Thoracic aorta (tissue), 2 donors: ENCODE measurements around the gene LAMA5. TPM values are rescaled to one million over a fixed set of nuclear protein-coding genes. Genes with fewer than 3 reads are reported as not detected.

Source experiments
- ATAC-seq: fragments of 150-250 bp; one replicate; pipeline ENCODE4 v1.8.0; 2017; ENCODE audit warnings: low read depth; ENCODE audit not compliant: insufficient number of reproducible peaks, low FRiP score
- DNase-seq: peaks from one replicate; pipeline ENCODE4 v3.0.0-alpha.2; 2020; ENCODE audit warnings: low spot score
- H3K27ac ChIP-seq, 2 donors: fragments of 200-600 bp; sonication (generic); 1 replicate in 1 of 2; 2 replicates in 1 of 2; pipeline ENCODE4 v1.5.1; 2016; ENCODE audit warnings: mild to moderate bottlenecking in 2 of 2, moderate library complexity in 2 of 2
- H3K27me3 ChIP-seq: fragments of 200-600 bp; sonication (generic); replicated peaks from 2 replicates; pipeline ENCODE4 v1.6.0; 2016; ENCODE audit warnings: mild to moderate bottlenecking; ENCODE audit not compliant: insufficient read depth
- H3K36me3 ChIP-seq: fragments of 200-600 bp; sonication (generic); one replicate; pipeline ENCODE4 v1.5.1; 2016
- H3K4me1 ChIP-seq, 2 donors: fragments of 200-600 bp; sonication (generic); 1 replicate in 1 of 2; 2 replicates in 1 of 2; pipeline versions ENCODE4 v1.5.1 to v1.6.0; 2016; ENCODE audit warnings: low read depth in 2 of 2, mild to moderate bottlenecking in 1 of 2; ENCODE audit not compliant: control insufficient read depth in 1 of 2
- H3K4me3 ChIP-seq: fragments of 200-600 bp; sonication (generic); 2 replicates; pipeline ENCODE4 v1.5.1; 2016; ENCODE audit warnings: mild to moderate bottlenecking
- H3K9me3 ChIP-seq: fragments of 200-600 bp; sonication (generic); 2 replicates; pipeline ENCODE4 v1.5.1; 2016
- total RNA-seq, 2 donors: library from RNA; depleted of rRNA; stranded (reverse); fragments of >200 nt; gene quantifications; one replicate each; pipeline versions ENCODE4 v1.1.0 to v1.2.3, GENCODE V29; 2016
- TF ChIP-seq, protein P1 (sequence below): fragments of 200-600 bp; sonication (generic); IDR thresholded peaks from one replicate; pipeline ENCODE4 v1.5.1; 2019; ENCODE audit warnings: antibody characterized with exemption

Gene LAMA5
- total RNA-seq, 2 donors from 2014 or later: 289 to 333 TPM

DNA sequence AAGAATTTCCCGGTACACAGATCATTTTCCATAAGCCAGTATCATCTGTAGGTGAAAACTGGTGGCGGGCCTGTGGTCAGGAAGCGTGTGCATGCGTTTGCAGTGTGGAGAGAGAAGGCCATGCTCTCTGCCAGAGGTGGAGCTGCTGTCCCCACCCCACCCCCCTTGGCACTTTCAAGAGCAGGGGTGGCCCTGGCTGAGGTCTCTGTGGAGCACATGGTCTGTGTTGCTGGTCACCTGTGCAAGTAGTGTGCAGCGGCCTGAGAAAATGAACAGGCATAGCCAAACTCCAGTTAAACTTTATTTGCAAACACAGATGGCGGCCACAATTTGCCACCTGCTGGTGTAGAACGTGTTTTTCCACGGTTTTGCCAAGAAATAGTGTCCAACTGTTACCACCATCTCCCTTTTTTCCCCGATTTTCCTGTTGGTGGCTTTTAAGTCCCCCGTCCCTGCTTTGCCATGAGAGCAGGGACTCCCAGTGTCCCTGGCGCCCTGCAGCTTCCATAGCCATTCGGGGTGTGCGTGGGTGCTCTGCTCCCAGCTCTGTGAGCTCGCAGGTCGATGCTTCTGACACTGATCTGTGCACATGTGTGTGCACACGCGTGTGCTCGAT is 61.9 kb downstream of the LAMA5 start:
- TF ChIP-seq, protein P1, sequence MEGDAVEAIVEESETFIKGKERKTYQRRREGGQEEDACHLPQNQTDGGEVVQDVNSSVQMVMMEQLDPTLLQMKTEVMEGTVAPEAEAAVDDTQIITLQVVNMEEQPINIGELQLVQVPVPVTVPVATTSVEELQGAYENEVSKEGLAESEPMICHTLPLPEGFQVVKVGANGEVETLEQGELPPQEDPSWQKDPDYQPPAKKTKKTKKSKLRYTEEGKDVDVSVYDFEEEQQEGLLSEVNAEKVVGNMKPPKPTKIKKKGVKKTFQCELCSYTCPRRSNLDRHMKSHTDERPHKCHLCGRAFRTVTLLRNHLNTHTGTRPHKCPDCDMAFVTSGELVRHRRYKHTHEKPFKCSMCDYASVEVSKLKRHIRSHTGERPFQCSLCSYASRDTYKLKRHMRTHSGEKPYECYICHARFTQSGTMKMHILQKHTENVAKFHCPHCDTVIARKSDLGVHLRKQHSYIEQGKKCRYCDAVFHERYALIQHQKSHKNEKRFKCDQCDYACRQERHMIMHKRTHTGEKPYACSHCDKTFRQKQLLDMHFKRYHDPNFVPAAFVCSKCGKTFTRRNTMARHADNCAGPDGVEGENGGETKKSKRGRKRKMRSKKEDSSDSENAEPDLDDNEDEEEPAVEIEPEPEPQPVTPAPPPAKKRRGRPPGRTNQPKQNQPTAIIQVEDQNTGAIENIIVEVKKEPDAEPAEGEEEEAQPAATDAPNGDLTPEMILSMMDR: no peak
- H3K27ac ChIP-seq: no peak overlapping the region
- DNase-seq (no peak), ATAC-seq (no peak)
- no peaks in the 10 kb centered on the region for H3K9me3 ChIP-seq
- peaks cover 45% of the 10 kb centered on the region for H3K36me3 ChIP-seq
- no peaks in the 10 kb centered on the region for H3K27me3 ChIP-seq
- H3K4me1 ChIP-seq: peaks cover 13 to 29% of the 10 kb centered on the region in 2 donors
- no peak overlapping the region for H3K4me3 ChIP-seq

DNA sequence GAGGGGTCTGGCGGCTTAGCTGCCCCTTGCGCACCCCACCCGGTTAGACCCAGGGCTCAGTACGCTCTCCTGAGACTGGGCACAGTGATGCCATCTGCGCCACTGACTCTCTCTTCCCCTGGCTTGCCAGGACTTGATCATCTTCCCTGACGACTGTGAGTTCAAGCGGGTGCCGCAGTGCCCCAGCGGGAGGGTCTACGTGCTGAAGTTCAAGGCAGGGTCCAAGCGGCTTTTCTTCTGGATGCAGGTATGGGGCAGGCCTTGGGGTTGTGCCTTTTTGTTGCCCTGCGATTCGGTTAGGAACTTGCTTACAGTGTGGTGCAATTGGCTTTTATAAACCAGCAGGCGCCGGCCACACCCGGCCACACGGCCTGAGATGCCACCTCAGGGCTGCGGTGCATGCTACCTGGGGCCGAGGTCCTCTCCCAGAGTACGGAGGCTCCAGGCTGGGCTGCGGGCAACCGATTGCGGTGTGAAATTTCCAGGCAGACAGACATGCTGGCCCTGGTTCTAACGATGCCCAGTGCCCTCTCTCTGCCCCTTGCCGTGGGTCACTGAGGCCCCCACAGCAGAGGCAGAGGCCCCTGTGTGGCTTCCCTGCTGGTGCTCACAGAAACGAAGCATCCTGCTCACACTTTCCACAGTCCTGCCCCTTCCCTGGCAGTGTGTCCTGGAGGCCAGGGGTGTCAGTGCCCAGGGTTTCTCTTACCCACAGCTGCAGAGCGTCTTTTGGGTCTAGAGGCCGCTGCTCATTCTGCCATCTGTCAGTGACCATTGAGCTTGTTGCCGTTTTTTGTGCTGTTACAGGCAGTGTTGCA is 62.6 kb downstream of the LAMA5 start:
- no peaks in the 10 kb centered on the region for H3K27me3 ChIP-seq
- peak overlapping the region; percentile 97 for H3K4me3 ChIP-seq
- H3K4me1 ChIP-seq: peaks cover 13 to 29% of the 10 kb centered on the region in 2 donors
- TF ChIP-seq, protein P1: no peak
- H3K36me3 ChIP-seq: peaks cover 39% of the 10 kb centered on the region
- H3K27ac ChIP-seq: peak overlapping the region in 1 of 2 donors; percentile 100
- no peaks in the 10 kb centered on the region for H3K9me3 ChIP-seq
- DNase-seq: no peak
- ATAC-seq: no peak

GRCh38 chr20:62303340-62304226 is 63.5 kb downstream of the LAMA5 start:
- DNase-seq: no peak
- TF ChIP-seq, protein P1: no peak

GRCh38 chr20:62303062-62303339 is 64.1 kb downstream of the LAMA5 start:
- peak overlapping the region; percentile 97 for H3K4me3 ChIP-seq
- ATAC-seq: no peak
- TF ChIP-seq, protein P1: no peak
- DNase-seq: no peak
- peaks cover 30% of the 10 kb centered on the region for H3K36me3 ChIP-seq
- no peaks in the 10 kb centered on the region for H3K27me3 ChIP-seq
- peaks cover 13 to 29% of the 10 kb centered on the region in 2 donors for H3K4me1 ChIP-seq
- peak overlapping the region; percentile 74 to 100 for H3K27ac ChIP-seq
- no peaks in the 10 kb centered on the region for H3K9me3 ChIP-seq

More at GRCh38 chr20:62303340-62304226, 63.5 kb downstream of the LAMA5 start:
- Histone ChIP-seq H3K9me3 (no peaks in the 10 kb centered on the region), H3K27me3 (no peaks in the 10 kb centered on the region), H3K4me3 (peak overlapping the region; percentile 97), H3K4me1 (peaks cover 13 to 29% of the 10 kb centered on the region in 2 donors), H3K27ac (peak overlapping the region; percentile 74 to 100), H3K36me3 (peaks cover 35% of the 10 kb centered on the region)
- no peak for ATAC-seq
